OCI-LY7 (cell line): ENCODE data around the gene EVC. TPM values are rescaled to one million over a fixed set of nuclear protein-coding genes. Genes with fewer than 3 reads are reported as not detected.

Experiments used
- BruUV-seq: library from RNA; stranded (reverse); fragments of 400-500 nt; replicated peaks from 2 replicates; lab custom pipeline; 2021; lab: Mats Ljungman, UMichigan
- CTCF ChIA-PET: fragments of 300-600 bp; sonication (Branson Sonifier 250); formaldehyde crosslinking; loops from one replicate; lab custom pipeline; 2022; ENCODE audit warnings: antibody characterized with exemption; ENCODE audit not compliant: unreplicated experiment; lab: Charles Lee
- POLR2A ChIA-PET: fragments of 300-600 bp; sonication (Branson Sonifier 250); formaldehyde crosslinking; loops from one replicate; lab custom pipeline; 2022; ENCODE audit warnings: antibody characterized with exemption; lab: Charles Lee
- DNase-seq: peaks from one replicate; pipeline ENCODE4 v3.0.0-alpha.2; 2015; ENCODE audit warnings: low spot score
- H2AFZ ChIP-seq: fragments of 200-600 bp; sonication (generic), shearing (Covaris generic); 2 replicates; pipeline ENCODE4 v1.6.1; 2014; ENCODE audit warnings: mild to moderate bottlenecking, antibody characterized with exemption, low read length, moderate library complexity
- H3K27ac ChIP-seq: fragments of 200-600 bp; sonication (generic); 2 replicates; pipeline ENCODE4 v1.5.1; 2014; ENCODE audit warnings: mixed run types, low read depth, mild to moderate bottlenecking, moderate library complexity, low read length, inconsistent platforms; ENCODE audit not compliant: poor library complexity, severe bottlenecking
- H3K36me3 ChIP-seq: fragments of 200-600 bp; sonication (generic); 2 replicates; pipeline ENCODE4 v1.6.1; 2014; ENCODE audit warnings: mild to moderate bottlenecking, antibody characterized with exemption, low read length, moderate library complexity, mixed read lengths; ENCODE audit not compliant: insufficient read depth
- H3K4me1 ChIP-seq: fragments of 200-600 bp; sonication (generic); 2 replicates; pipeline ENCODE4 v1.5.1; 2014; ENCODE audit warnings: mild to moderate bottlenecking, low read length; ENCODE audit not compliant: insufficient read depth, poor library complexity, severe bottlenecking
- H3K4me2 ChIP-seq: fragments of 200-600 bp; sonication (generic); 2 replicates; pipeline ENCODE4 v1.6.1; 2014; ENCODE audit warnings: mild to moderate bottlenecking, low read length
- H3K4me3 ChIP-seq: fragments of 200-600 bp; sonication (generic); 2 replicates; pipeline ENCODE4 v1.5.1; 2014; ENCODE audit warnings: mild to moderate bottlenecking, low read depth, low read length; ENCODE audit not compliant: poor library complexity, severe bottlenecking
- H3K79me2 ChIP-seq: fragments of 200-600 bp; sonication (generic); 2 replicates; pipeline ENCODE4 v1.6.1; 2016; ENCODE audit warnings: low read depth, mild to moderate bottlenecking, low read length, moderate library complexity, mixed read lengths; ENCODE audit not compliant: insufficient read depth
- H3K9me2 ChIP-seq: fragments of 200-600 bp; sonication (generic); 2 replicates; pipeline ENCODE4 v1.6.1; 2016; ENCODE audit warnings: mild to moderate bottlenecking, low read length, mixed read lengths; ENCODE audit not compliant: insufficient read depth
- H3K9me3 ChIP-seq: fragments of 200-600 bp; sonication (generic); 2 replicates; pipeline ENCODE4 v1.6.1; 2014; ENCODE audit warnings: mild to moderate bottlenecking, mixed run types, low read length, mixed read lengths
- H4K20me1 ChIP-seq: fragments of 200-600 bp; sonication (generic); 2 replicates; pipeline ENCODE4 v1.6.1; 2014; ENCODE audit warnings: mild to moderate bottlenecking, antibody characterized with exemption, low read length, moderate library complexity, mixed read lengths; ENCODE audit not compliant: insufficient read depth
- EZH2phosphoT487 ChIP-seq: fragments of 200-600 bp; sonication (generic); IDR thresholded peaks from 2 replicates; pipeline ENCODE4 v1.6.1; 2018; ENCODE audit warnings: low read depth, borderline replicate concordance, mild to moderate bottlenecking, mixed run types, antibody characterized with exemption, low read length, moderate library complexity, mixed read lengths
- intact Hi-C: fragments of 100-400 bp; cut with micrococcal nuclease; formaldehyde crosslinking; loops from one replicate; pipeline ENCODE4 v1.10.0; 2022; ENCODE audit not compliant: unreplicated experiment
- total RNA-seq, 2 experiments: library from RNA; depleted of rRNA in 1 of 2; stranded (reverse); fragments of >200 nt in 1 of 2; shearing (Covaris generic) in 1 of 2; gene quantifications; 2 replicates each; pipeline ENCODE4 v1.2.3, GENCODE V29; 2014 to 2022
- TF ChIP-seq, protein P1 (sequence below): fragments of 200-600 bp; sonication (generic); conservative IDR thresholded peaks from 2 replicates; pipeline ENCODE4 v1.5.1; 2014; ENCODE audit warnings: mild to moderate bottlenecking, antibody characterized with exemption, low read length, moderate library complexity, mixed read lengths

The EVC gene
- total RNA-seq, 2 experiments from 2014 or later = not detected

DNA sequence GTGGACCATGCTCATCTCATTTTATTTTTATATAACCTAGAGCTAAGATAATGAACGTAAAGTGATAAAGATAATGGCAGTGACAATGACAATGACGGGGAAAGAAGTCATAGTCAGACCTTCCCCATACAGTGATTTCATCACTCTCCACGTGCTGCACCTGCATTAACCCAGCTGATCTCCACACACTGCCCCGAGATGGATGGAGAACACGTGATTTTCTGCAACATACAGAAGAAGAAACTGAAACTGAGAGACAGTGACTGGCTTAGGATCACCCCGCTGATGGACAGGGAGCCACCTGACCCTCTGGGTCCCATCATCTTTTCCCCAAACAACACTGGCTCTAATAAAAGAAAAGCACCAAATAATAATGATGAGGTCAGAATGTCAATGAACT lies 24.7 kb upstream of the EVC start:
- H3K36me3 ChIP-seq = no peaks in the 10 kb centered on the region
- H3K79me2 ChIP-seq = no peaks in the 10 kb centered on the region
- no peak for DNase-seq
- H4K20me1 ChIP-seq = no peaks in the 10 kb centered on the region
- no peak overlapping the region for H2AFZ ChIP-seq
- H3K4me1 ChIP-seq = no peaks in the 10 kb centered on the region
- ChIA-PET POLR2A (interaction anchor here (0.6 kb wide), 1 partner anchor 316 kb away, joined by 4 read pairs; no protein-coding TSS in a partner anchor), CTCF (no interaction called here)
- no peak overlapping the region for H3K4me2 ChIP-seq
- no peaks in the 10 kb centered on the region for H3K9me3 ChIP-seq
- TF ChIP-seq, protein P1, sequence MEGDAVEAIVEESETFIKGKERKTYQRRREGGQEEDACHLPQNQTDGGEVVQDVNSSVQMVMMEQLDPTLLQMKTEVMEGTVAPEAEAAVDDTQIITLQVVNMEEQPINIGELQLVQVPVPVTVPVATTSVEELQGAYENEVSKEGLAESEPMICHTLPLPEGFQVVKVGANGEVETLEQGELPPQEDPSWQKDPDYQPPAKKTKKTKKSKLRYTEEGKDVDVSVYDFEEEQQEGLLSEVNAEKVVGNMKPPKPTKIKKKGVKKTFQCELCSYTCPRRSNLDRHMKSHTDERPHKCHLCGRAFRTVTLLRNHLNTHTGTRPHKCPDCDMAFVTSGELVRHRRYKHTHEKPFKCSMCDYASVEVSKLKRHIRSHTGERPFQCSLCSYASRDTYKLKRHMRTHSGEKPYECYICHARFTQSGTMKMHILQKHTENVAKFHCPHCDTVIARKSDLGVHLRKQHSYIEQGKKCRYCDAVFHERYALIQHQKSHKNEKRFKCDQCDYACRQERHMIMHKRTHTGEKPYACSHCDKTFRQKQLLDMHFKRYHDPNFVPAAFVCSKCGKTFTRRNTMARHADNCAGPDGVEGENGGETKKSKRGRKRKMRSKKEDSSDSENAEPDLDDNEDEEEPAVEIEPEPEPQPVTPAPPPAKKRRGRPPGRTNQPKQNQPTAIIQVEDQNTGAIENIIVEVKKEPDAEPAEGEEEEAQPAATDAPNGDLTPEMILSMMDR = no peak
- no peak for TF ChIP-seq EZH2phosphoT487
- BruUV-seq = no TSS peak
- intact Hi-C loops = no loop called here
- H3K27ac ChIP-seq = no peak overlapping the region
- H3K9me2 ChIP-seq = no peaks in the 10 kb centered on the region
- H3K4me3 ChIP-seq = no peak overlapping the region

DNA sequence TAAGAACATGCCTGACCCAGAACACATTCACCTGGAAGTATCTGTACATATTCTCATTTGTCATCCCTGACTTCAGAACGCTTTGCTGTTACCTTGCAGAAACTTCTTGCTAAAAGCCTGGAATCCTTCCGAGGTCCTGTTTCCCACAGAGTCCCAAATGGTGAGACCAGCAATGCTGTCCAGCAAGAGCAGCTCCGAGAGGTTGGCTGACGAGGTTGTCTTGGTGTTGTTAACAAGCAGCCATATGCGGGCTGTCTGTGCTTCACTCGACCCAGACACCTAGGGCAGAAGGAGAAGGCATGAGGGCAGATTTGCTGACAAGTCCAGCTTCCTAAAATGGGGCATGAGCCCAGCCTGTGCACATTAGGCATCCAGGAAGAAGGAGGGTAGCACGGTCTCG lies 21.9 kb upstream of the EVC start:
- Histone ChIP-seq H3K9me2 (no peaks in the 10 kb centered on the region), H3K4me2 (no peak overlapping the region), H2AFZ (no peak overlapping the region), H3K4me3 (no peak overlapping the region), H3K9me3 (no peaks in the 10 kb centered on the region), H3K27ac (no peak overlapping the region), H3K79me2 (no peaks in the 10 kb centered on the region), H3K4me1 (no peaks in the 10 kb centered on the region), H3K36me3 (no peaks in the 10 kb centered on the region), H4K20me1 (no peaks in the 10 kb centered on the region)
- ChIA-PET POLR2A (interaction anchor here (1.5 kb wide), 1 partner anchor 9 kb away, joined by 6 read pairs; no protein-coding TSS in a partner anchor), CTCF (no interaction called here)
- no peak for TF ChIP-seq EZH2phosphoT487
- DNase-seq = no peak
- intact Hi-C loops = no loop called here
- no TSS peak for BruUV-seq

DNA sequence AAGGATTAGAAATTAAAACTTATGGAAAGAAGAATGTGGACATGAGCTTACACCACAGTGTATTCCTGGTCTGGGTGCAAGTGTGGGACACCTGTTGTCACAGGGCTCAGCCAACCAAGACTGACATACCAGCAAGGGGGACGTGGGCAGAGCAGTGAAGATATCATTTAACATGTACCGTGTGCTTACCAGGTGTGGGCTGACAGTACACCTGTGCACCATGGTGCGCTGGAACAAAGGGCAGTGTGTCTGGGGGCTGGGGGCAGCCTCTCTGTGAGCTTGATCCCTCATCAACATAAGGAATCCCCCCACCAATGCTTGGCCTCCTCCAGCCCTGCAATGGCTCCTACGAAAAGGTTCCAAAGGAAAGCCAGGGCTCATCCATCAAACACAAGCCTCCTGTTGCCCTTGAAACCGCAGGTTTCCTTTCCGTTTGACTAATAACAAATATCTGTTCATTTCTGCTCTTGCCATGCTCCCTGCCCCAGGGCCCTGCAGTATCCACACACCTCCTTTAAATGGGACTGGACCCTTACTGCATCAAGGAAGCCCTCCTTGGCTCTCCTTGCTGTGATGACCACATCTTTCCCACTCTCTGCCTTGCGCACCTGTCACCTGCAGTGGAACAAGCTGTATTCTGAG lies 19.4 kb upstream of the EVC start:
- no peak for DNase-seq
- Histone ChIP-seq H3K27ac (no peak overlapping the region), H3K9me3 (no peaks in the 10 kb centered on the region), H2AFZ (no peak overlapping the region), H3K79me2 (no peaks in the 10 kb centered on the region), H3K9me2 (no peaks in the 10 kb centered on the region), H3K4me3 (no peak overlapping the region), H4K20me1 (no peaks in the 10 kb centered on the region), H3K36me3 (no peaks in the 10 kb centered on the region), H3K4me1 (no peaks in the 10 kb centered on the region), H3K4me2 (no peak overlapping the region)
- CTCF ChIA-PET = no interaction called here
- POLR2A ChIA-PET = interaction anchor here (1.4 kb wide), 1 partner anchor 11 kb away, joined by 3 read pairs; no protein-coding TSS in a partner anchor
- TF ChIP-seq, protein P1 = no peak
- no peak for TF ChIP-seq EZH2phosphoT487
- BruUV-seq = no TSS peak
- intact Hi-C loops = no loop called here
